GM21528 (cell line): Measurements from ENCODE around the gene EDRF1.

Source experiments
- ATAC-seq: cut with Tn5 transposase; IDR thresholded peaks from one replicate; pipeline ENCODE4 v1.9.1; 2021; ENCODE audit warnings: mild to moderate bottlenecking, moderate library complexity; ENCODE audit not compliant: unreplicated experiment, low FRiP score

EDRF1 gene

DNA sequence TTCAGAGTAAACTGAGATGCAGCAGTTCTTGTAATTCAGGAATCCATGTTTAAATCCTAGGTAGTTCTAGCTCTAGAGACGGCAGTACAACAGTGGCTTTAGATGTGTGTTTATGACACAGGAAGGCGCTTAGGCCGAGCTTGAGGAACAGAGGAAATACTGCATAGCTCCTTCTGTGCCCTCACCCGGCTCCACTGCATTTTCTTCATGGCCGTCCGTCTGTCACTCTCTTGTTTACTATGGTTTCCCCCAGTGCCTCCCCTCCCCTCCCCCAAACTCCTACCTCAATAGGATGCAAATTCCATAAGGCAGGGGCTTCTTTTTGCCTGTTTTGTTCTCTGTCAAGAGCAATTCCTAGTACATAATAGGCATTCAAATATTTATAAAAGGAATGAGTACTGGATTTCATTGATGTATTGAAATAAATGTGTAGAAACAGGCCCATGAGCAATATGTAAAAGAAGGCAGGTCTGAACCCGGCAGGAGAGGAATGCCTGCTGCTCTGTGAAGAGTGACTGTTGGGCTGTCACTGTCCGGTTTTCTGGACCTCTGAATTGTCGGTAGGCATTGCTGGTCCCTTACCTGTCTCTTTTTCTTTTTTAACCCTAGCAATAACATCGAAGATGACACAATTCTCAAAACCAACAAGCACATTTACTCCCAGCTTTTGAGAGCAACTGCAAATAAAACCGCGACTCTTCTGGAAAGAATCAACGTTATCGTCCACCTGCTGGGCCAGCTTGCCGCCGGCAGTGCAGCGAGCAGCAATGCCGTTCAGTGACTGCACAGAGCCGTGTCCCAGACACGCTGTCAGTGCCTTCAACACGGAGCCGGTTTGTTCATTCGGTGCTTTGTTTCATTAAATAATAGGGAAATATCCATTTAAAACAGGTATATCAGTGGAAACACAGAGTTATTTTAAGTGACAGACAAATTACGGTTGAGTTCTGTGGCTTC, 43.5 kb downstream of the EDRF1 start:
- ATAC-seq: no peak

DNA sequence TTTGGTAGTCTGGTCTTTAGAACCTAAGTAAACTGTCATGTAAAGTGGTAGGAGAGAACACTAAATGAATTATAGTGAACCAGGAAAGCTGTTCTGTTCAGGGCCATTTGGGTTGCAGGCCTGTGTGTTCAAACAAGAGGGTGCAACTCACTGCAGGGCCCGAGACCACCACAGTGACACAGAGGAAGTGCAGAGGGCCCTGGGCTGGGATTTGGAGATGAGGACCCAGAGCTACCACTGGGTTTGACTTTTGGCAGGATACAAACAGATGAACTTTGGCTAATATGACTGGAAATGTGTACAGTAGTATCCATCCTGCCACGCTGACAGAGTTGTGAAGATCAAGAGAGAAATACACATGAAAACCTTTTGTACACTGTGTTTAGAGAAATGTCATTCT, 46.3 kb downstream of the EDRF1 start:
- ATAC-seq: no peak

DNA sequence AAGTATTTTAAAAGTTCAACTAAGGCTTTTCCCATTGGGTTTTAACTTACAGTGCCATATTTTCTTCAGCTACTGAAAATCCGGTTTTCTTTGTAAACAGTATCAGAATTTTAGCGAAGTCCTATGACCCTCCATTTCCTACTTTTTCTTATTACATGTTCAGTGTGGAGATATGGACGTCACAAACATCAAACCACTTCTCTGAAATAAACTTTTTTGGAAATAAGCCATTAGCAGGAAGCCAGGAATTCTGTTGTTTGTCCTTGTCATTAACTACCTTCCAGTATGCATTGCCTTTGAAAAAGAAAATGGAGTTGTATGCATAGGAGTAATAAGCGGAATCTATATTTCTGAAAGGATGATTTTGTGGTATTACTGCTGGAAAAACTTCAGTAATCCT, 47.0 kb downstream of the EDRF1 start:
- ATAC-seq: no peak

DNA sequence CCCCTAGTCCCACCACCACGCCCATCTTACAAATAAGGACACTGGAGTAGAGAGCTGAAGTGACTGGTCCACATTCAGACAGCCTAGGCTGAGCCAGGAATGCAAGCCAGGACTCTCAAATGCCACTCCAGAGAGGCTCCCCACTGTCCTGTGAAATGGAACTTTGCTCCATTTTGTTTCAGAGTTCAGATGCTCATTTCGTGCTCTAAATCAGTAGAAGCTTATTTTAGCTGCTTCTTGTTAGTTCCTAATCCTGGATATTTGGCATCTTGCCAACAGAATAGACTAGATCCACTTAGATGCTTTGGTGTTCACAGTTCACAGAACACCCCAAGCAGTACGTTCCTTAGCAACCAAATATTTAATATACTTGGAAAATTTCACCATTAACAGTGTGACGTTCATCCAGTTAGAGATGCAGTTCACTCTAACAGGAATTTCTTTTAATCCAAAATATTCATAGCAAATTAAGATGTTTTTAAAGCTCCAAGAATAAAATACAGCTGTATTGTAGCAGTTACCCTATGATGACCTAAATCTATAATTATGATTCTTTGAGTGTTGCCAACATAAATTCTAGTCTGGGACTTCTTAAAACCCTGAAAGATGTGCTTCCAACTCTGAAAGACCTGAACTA, 48.8 kb downstream of the EDRF1 start:
- ATAC-seq: no peak

DNA sequence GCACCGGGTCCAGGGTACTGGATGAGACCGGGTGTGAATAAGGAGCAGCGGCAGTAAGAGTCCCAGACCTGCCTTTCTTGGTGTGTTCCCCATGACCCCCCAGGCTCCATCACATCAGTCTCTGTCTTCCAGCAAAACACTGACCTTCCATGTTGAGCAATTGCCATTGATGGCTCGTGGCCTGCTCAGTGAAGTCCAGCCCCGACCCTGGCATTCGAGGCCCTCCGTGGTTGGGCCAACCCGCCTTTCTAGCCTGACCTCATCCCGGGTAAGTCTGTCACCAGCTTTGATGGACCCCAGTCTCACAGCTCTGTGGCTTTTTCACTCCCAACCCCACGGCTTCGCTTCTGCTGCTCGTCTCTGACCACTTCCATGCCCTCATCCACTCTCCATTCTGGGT, 49.7 kb downstream of the EDRF1 start:
- ATAC-seq: no peak

DNA sequence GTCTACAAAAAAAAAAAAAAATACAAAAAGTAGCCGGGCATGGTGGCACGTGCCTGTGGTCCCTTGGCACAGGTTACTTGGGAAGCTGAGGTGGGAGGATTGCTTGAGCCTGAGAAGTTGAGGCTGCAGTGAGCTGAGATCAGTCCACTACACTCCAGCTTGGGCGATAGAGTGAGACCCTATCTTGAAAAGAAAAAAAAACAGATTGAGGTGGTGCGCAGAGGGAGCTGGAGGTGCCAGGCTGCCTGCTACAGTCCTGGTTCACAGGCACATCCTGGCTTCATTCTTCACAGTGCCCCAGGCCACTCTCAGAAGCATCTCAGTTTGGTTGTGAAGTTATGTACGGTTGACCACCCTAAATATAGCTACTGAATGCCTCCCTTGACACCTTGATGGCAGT, 51.3 kb downstream of the EDRF1 start:
- ATAC-seq: no peak

DNA sequence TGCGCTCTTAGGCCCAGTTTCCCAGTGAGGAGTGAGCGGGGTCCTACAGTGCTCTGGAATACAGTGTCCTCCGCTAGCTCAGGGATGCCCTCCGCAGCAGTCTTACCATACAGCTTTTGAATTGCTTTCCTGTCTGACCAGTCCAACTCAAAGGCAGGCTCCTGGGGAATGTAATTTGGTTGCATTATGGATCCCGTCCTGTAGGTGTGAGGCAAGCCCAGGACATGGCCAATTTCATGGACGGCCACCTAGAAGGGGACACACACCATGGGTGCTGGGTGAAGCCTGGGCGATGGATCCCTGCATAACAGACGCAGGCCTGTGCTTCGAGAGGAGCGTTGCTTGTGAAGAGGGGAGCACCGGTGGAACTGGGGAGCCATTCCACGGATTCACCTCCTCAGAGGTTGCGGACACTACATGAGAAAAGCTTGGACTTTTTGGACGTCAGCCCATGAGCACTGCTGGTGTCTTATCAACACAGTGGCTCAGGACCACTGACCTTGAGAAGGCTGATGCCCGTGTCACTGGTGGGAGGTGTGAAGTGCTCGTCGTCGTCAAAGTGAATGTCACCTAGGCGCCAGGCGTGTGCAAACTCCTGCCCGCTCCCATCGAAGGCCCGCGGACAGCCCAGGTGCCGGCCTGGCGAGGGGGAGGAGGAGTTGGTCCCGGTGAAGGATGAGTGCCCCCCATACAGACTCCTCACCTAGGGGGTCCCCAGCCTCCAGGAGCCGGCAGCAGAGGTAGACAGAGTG, 52.8 kb downstream of the EDRF1 start:
- ATAC-seq: no peak

DNA sequence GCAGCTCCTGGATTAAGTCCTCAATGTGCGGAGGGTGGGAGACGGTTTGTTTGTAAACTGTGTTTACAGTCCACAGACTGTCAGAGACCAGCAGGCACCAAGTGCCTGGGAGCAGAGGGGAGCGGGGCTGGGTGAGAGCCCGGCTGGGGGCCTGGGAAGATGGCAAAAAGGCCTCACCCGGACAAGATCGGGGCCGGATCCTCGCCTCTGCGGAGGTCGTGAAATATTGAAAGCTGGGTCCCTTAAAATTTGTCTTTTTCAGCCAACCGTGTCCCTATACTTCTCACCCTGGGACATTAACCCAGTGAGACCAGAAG, 53.3 kb downstream of the EDRF1 start:
- ATAC-seq: no peak

DNA sequence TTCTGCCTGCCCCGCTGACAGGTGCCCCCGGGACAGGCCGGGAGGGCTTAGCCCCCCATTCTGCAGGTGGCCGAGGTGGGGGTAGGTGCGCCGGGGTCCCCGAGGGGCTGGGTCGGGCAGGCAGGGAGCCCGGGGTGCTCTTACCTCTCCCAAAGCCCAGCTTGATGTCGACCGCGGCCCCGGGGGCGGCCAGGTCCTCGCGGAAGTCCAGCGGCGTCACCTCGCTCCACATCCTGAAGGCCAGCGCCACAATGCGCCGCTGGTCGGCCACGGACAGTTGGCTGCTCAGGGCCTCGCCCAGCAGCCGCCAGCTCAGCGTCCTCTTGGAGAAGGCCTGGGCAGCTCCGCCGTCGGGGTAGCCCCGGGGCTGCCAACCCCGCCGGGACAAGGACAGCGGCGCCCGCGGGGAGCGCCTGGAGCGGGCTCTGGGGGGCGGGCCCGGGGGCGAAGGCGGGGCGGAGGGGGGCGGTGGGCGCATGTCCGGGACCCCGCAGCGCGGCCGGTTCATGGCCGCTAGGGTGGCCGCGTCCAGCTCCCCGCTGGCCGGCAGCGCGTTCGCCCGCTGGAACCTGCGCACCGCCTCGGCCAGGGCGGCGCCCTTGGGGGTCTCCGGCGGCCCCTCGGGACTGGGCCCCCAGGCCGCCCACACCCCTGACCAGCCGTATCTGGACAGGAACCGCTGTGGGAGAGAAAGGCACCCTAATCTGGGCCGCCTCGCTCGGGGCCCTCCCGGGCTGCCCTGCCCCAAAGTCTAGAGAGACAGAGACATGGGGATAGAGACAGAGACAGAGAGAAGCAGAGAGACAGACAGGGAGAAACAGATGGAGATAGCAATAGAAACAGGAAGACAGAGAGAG, 54.4 kb downstream of the EDRF1 start:
- ATAC-seq: no peak

DNA sequence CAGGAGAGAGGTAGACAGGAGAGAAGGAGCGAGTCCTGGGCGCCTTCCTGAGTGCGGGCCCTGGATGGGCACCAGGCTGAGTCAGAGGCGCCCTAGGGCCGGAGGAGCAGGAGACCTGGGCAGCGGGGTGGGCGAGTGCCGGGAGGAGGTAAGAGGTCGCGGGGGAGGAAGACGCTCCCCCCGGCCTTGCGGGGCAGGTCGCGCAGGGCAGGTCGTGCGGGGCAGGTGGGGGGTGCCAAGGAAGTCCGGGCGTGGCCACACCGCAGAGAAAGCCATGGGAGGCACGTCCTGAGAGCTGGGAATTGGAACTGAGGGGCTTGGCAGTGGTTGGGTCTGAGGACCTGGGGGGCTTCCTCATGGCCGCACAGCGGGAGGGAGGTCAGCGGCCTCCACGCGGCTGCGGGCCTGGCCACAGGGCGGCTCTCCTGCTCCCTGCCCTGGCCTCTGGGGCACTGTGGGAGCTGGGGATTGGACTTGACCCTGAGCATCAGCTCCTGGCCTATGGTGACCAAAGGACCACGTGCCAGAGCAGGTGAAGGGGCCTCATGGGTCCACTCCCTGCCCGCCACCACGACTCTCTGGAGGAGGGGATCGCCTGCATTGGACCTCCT, 55.2 kb downstream of the EDRF1 start:
- no peak for ATAC-seq

DNA sequence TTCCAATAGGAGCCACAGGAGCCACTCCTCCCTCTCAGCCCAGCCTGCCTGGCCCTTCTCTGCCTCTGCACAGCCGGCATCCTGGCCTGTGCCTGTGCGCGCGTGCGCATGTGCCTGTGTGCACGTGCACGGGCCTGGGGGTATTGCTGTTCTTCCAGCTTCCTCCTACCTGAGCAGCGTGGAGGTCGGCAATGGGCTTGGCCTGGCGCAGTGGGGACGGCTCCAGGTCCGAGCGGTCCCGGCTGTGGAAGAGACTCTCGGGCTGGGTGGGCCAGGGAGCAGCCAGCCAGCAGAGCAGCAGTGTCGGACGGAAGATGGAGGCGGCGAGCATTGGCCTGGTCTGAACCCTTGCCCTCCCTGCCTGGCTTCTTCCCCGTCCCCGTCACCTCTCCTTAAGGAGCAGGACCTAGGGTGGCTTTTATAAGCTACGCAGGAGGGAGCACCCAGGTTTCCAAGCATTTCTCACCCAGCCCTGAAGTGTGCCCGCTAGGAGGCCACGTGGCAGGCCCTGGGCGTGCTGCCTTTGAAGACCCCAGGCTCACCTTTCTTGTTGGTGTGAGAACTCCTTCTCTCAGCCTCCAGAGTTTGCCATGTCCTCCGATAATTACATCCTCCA, 56.1 kb downstream of the EDRF1 start, which contains the start of gene MMP21:
TSS of gene MMP21 (minus strand) at position 331 of the 616 bp plus-strand sequence. CDS start at position 331, 0 bp downstream.
- ATAC-seq: no peak

DNA sequence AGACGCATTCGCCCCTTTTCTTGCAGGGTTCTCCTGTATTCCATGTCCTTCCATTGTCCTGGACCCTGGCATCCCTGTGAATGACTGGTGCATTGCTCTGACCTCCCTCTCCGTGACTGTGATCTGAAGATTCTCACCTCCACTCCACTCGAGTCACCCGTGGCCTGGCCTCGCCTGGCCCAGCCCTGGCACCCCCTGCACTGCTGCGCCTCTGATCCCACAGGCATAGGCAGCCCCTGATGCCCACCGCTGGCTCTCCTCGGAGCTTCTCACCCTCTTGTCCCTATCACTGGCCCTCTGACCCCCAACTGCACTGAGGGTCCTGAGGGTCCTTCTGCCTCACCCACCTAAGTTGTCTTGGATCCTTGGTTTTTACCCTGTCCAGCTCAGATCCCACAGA, 58.3 kb downstream of the EDRF1 start:
- ATAC-seq: no peak

DNA sequence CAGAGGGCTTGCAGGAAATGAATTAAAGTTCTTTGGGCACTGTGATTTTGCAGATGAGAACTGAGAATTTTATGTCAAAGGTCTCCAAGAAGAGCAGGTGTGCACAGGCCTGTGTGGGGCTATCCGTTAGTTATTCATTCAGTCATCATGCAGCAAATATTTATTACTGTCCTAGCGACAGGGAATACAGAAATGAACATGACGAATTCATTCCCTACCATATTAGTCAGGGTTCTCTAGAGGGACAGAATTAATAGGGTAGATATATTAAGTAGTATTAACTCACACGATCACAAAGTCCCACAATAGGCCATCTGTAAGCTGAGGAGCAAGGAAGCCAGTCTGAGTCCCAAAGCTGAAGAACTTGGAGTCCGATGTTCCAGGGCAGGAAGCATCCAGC, 59.0 kb downstream of the EDRF1 start:
- no peak for ATAC-seq

DNA sequence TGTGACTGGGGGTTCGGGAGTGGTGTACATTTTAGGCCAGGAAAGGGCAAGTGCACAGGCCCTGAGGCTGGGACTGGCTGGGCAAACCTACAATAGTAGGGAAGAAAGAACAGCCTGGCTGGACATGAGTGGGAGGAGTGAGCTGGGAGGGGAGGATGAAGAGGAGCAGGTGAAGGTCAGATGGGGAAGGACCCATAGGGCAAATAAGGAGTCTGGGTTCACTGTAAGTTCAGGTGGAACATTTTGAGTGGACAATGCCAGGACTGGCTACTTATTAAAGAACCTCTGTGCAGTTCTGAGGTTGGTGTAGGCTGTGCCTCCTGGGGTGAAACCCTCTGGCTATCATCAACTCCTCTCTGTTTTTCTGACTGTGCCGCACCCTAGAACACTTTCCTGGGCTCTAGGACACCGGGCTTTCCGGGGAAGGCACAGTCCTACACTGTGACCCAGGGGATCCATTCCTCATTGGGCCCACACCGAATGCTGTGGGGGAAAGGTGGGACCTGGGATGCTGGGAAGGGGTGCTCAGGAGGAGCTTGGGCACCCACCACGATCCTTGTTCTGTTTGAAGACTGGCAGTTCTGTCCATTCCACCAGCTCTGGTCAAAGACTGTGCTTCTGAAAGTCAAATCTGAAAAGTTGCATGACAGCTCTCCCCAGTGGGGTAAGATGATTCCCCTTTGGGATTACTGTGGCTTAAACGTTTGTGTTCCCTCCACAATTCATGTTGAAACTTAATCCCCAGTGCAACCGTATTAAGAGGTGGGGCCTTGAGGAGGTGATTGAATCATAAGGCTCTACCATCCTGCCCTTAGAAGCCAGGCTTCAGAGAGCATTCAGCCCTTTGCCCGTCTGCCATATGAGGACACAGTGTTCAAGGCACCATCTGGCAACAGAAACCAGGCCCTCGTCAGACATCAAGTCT, 60.2 kb downstream of the EDRF1 start:
- no peak for ATAC-seq

DNA sequence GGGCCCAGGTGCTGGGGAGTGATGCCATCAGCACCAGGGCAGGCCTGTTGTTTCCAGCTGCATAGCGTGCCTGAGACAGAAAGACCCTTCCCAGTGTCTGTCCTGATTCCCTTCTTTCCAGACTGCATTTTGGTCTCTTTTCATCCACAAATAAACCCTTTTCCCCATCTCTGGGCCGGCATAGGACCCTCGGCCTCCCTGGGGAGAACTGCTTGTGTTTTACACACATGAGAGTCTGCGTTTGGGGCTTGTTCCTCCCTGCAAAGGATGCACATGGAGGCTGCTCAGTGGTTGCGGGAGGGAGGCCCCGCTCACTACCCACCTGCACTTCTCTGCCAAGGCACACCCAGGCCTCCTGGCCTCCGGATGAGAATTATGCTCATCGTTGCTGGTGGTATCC, 61.9 kb downstream of the EDRF1 start:
- ATAC-seq: no peak

DNA sequence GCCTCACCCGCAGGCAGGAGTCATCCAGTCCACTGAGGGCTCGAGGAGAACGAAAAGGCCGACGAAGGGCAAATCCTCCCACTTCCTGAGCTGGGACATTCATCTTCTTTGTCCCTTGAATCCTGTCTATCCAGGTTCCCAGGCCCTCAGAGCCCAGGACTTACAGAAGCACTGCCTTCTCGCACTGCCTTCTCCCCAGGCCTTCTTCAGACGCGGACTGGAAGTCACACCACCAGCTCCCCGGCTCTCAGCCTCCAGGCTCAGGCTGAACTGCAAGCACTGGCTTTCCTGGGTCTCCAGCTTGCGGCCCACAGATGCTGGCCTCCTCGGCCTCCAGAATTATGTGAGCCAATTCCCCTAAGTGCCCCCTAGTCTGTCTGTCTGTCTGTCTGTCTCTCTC, 62.5 kb downstream of the EDRF1 start:
- ATAC-seq: no peak

DNA sequence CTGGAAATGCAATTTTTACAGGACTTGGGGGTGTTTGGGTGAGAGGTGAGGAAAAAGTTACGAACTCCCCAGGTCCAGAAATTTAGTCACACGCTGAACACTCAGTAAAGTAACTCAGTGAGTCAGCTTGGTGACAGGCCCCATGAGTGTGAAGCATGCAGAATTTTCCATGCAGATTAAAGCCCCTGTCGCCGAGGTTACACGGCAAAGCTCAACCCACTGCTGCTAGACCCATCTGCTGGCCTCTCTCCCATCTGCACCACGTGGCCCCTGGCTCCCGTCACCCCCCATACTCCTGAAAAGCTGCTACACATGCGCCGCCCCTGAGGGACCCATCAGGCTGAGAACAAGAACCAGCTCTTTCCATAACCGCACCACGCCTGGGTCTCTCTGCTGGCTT, 63.1 kb downstream of the EDRF1 start:
- ATAC-seq: no peak

DNA sequence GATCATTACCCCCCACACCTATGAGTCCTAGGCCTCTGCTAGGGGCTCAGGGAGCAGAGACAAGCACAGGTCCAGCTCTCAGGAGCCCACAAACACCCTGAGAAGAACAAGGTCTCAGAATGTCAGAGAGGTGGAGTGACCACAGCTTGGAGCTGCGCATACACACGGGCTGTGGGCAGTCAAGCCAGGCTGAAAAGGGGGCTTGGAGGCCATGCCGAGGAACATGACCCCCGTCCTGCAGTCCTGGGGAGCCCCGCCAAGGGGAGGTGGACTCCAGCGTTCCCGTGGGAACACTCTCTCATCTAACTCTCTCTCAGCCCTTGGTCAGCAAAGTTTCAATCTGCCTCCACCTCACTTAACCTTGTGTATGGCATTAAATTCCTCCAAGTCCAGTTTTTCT, 63.9 kb downstream of the EDRF1 start:
- ATAC-seq: no peak

DNA sequence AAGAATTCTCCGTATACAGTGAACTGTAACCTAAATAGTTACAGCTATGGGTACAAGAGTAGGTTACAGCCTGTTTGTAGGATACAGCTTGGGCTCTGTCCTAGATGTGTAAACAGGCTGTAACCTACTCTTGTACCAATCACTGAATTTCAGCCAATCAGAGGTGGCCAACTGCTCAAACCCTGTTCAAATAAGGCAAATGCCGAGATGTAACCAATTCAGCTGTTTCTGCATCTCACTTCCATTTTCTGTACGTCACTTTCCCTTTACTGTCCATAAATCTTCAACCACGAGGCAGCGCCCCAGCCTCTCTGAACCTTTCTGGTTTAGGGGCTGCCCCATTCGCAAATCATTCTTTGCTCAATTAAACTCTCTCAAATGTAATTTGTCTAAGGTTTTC, 64.4 kb downstream of the EDRF1 start:
- ATAC-seq: peak; percentile 83
